IPS-11a (cell line): ENCODE data around the gene CDH11.

Experiments used
- H3K4me3 ChIP-seq: one replicate; pipeline ENCODE4 v1.5.1; 2013; ENCODE audit warnings: low read depth, low read length, control low read depth

CDH11 gene

GRCh38 chr16:65037556-65037955 is 84.3 kb downstream of the CDH11 start:
- no peak overlapping the region for H3K4me3 ChIP-seq

GRCh38 chr16:65034915-65035314 is 86.9 kb downstream of the CDH11 start:
- H3K4me3 ChIP-seq = no peak overlapping the region

GRCh38 chr16:65032387-65032786 is 89.5 kb downstream of the CDH11 start:
- H3K4me3 ChIP-seq = no peak overlapping the region

GRCh38 chr16:65024767-65025178 is 97.1 kb downstream of the CDH11 start:
- no peak overlapping the region for H3K4me3 ChIP-seq

- no peak overlapping the region for H3K4me3 ChIP-seq
Measured at GRCh38 chr16:65023802-65024201, 98.1 kb downstream of the CDH11 start.

GRCh38 chr16:65021852-65022595 is 99.8 kb downstream of the CDH11 start:
- H3K4me3 ChIP-seq = no peak overlapping the region

- no peak overlapping the region for H3K4me3 ChIP-seq
Measured at GRCh38 chr16:65016754-65017153, 105.1 kb downstream of the CDH11 start.

- H3K4me3 ChIP-seq = no peak overlapping the region
Measured at GRCh38 chr16:65015599-65015998, 106.3 kb downstream of the CDH11 start.

- H3K4me3 ChIP-seq = no peak overlapping the region
Measured at GRCh38 chr16:65012357-65012756, 109.5 kb downstream of the CDH11 start.

- H3K4me3 ChIP-seq = no peak overlapping the region
Measured at GRCh38 chr16:65010125-65010524, 111.7 kb downstream of the CDH11 start.

- H3K4me3 ChIP-seq = no peak overlapping the region
Measured at GRCh38 chr16:65005696-65006095, 116.2 kb downstream of the CDH11 start.

GRCh38 chr16:65004570-65004969 is 117.3 kb downstream of the CDH11 start:
- no peak overlapping the region for H3K4me3 ChIP-seq

- no peak overlapping the region for H3K4me3 ChIP-seq
Measured at GRCh38 chr16:65003621-65004020, 118.2 kb downstream of the CDH11 start.

GRCh38 chr16:65002265-65002664 is 119.6 kb downstream of the CDH11 start:
- no peak overlapping the region for H3K4me3 ChIP-seq

- no peak overlapping the region for H3K4me3 ChIP-seq
Measured at GRCh38 chr16:65000654-65001053, 121.2 kb downstream of the CDH11 start.

GRCh38 chr16:64997751-64998150 is 124.1 kb downstream of the CDH11 start:
- H3K4me3 ChIP-seq = no peak overlapping the region

GRCh38 chr16:64997121-64997520 is 124.7 kb downstream of the CDH11 start:
- no peak overlapping the region for H3K4me3 ChIP-seq

GRCh38 chr16:64996641-64997040 is 125.2 kb downstream of the CDH11 start:
- H3K4me3 ChIP-seq = no peak overlapping the region

- H3K4me3 ChIP-seq = no peak overlapping the region
Measured at GRCh38 chr16:64993464-64993863, 128.4 kb downstream of the CDH11 start.

GRCh38 chr16:64991001-64991400 is 130.9 kb downstream of the CDH11 start:
- no peak overlapping the region for H3K4me3 ChIP-seq

- H3K4me3 ChIP-seq = no peak overlapping the region
Measured at GRCh38 chr16:64990101-64990500, 131.8 kb downstream of the CDH11 start.

GRCh38 chr16:64989050-64989449 is 132.8 kb downstream of the CDH11 start:
- H3K4me3 ChIP-seq = no peak overlapping the region

GRCh38 chr16:64983963-64984362 is 137.9 kb downstream of the CDH11 start:
- H3K4me3 ChIP-seq = no peak overlapping the region
